ENCODE measurements around the gene EIF4EBP2. TPM values are rescaled to one million over a fixed set of nuclear protein-coding genes. Genes with fewer than 3 reads are reported as not detected.

EIF4EBP2 gene
- total and polyA plus RNA-seq, 4 donors, result 47.6 to 77.5 (median 60.4) TPM

DNA sequence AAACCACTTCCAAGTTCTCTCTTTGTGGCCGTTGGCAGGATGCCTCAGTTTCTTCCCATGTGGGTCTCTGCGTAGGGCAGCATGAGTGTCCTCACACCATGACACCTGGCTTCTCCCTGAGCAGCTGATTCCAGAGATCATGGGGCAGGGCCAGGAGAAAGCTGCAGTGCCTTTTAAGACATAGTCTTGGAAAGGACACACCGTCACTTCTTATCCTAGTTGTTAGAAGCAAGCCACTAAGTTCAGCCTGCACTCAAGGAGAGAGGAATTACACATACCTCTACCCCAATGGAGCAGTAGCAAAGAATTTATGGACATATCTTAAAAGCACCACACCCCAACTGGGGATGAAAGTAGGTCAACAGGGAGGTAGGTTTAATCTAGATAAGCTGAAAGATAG is 21.2 kb downstream of the EIF4EBP2 start:
- Histone ChIP-seq H3K27ac (ENCODE audit: low read depth, low read length) (no peak overlapping the region), H3K4me1 (ENCODE audit: control insufficient read depth, insufficient read depth, low read length) (peaks cover 2% of the 10 kb centered on the region), H3K9me3 (ENCODE audit: control insufficient read depth, insufficient read depth, low read length) (no peaks in the 10 kb centered on the region), H3K36me3 (ENCODE audit: control insufficient read depth, insufficient read depth, low read length) (peaks cover 54% of the 10 kb centered on the region), H3K4me3 (ENCODE audit: low read depth, low read length) (no peak overlapping the region), H3K27me3 (ENCODE audit: control insufficient read depth, insufficient read depth, low read length) (no peaks in the 10 kb centered on the region)
- DNase-seq (ENCODE audit: low read depth in 4 of 6, low spot score in 6 of 6), result no peak
- 74% methylated on average over 3 of the region's 3 CpGs for WGBS (ENCODE audit: insufficient coverage)

DNA sequence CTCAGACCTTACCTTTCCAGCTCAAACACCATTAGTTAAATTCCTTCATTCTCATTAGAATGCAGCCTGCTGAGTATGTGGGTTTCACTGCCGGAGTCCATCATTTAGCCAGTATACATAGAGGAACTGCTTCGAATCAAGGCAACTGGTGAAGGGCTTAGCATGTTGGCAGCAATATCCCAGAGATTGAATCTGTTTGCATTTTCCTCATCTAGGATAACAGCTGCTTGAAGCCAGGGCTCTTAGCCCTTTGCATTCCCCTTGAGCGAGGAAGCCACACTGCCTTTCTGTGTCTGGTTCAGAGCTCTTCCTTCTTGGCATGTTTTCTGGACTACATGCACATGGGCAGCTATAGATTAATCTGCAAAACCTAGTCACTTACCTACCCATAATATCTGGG is 22.9 kb downstream of the EIF4EBP2 start:
- H3K27ac ChIP-seq (ENCODE audit: low read depth, low read length), result no peak overlapping the region
- no peak for DNase-seq (ENCODE audit: low read depth in 4 of 6, low spot score in 6 of 6)

DNA sequence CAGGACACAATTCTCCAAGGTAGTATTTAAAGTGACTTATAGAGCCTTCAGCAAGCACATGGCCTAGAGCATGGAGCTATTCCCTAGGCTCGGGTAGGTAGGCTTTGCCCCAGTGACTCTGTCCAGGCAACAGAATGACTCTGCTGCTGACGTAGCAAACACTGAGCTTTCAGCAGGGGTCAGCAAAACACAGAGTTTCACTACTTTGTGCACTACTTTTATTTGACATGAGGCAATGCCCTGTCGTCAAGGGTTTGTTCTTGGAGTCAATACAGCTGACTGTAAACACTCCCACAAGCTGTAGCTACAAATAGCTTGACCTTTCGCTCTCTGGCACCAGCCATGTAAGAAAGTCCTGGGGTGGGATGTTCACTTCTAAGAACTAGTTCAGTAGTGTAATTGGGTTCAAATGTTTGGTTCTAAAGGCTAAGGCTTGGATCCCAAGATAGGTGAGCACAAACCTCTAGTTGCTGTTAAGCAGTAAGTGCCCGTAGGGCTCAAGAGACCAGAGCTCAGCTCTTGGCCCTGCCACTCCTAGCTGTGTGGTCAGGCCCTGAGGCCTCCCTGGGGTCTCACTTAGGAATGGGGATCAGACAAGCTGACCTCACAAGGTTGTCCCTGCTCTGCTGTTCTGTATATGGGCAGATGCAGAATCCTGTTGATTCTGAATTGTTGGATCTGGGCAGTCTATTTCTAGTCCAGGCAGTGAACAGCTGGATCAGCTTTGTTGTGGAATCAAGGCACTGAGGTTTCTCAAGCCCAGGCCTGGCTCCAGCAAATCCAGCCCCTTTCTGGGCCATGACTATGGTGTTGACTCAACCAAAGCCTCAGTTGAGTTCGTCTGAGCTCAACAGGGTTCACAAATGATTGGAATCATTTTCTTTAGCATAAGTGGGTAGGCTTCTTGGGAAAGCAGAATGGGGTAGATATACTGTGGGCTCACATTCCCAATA is 26.8 kb downstream of the EIF4EBP2 start:
- Histone ChIP-seq H3K4me3 (ENCODE audit: low read depth, low read length) (no peak overlapping the region), H3K36me3 (ENCODE audit: control insufficient read depth, insufficient read depth, low read length) (peaks cover 25% of the 10 kb centered on the region), H3K27ac (ENCODE audit: low read depth, low read length) (peak overlapping the region; percentile 78), H3K4me1 (ENCODE audit: control insufficient read depth, insufficient read depth, low read length) (peaks cover 30% of the 10 kb centered on the region), H3K27me3 (ENCODE audit: control insufficient read depth, insufficient read depth, low read length) (no peaks in the 10 kb centered on the region), H3K9me3 (ENCODE audit: control insufficient read depth, insufficient read depth, low read length) (no peaks in the 10 kb centered on the region)
- DNase-seq (ENCODE audit: low read depth in 4 of 6, low spot score in 6 of 6), result peak in 4 of 6 donors; percentile 23 to 82 (median 42)
- WGBS (ENCODE audit: insufficient coverage), result 46% methylated on average over 5 of the region's 6 CpGs

More for the DNA sequence above, 22.9 kb downstream of the EIF4EBP2 start:
- no peak overlapping the region for H3K4me3 ChIP-seq (ENCODE audit: low read depth, low read length)
- no peaks in the 10 kb centered on the region for H3K27me3 ChIP-seq (ENCODE audit: control insufficient read depth, insufficient read depth, low read length)
- no peaks in the 10 kb centered on the region for H3K9me3 ChIP-seq (ENCODE audit: control insufficient read depth, insufficient read depth, low read length)
- peaks cover 19% of the 10 kb centered on the region for H3K4me1 ChIP-seq (ENCODE audit: control insufficient read depth, insufficient read depth, low read length)
- 83% methylated on average over 2 of the region's 3 CpGs for WGBS (ENCODE audit: insufficient coverage)
- H3K36me3 ChIP-seq (ENCODE audit: control insufficient read depth, insufficient read depth, low read length), result peaks cover 41% of the 10 kb centered on the region

DNA sequence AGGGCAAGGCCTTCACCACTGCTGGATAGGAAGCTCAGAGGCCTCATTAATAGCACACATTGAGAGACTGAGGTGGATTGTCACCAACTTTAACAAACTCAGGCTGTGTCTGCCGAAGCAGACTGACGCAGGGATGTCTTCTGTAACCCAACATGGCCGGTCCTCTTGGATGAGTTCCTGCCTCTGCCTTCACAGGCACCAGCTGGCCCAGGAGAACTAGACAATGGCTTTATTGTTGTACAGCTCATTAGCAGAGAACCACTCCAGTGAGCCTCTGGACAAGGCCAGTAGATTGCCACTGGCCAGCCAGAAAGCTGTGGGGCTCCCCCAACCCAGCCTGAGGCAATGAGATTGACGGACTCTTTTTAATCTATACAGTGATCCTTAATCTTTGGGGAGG is 28.2 kb downstream of the EIF4EBP2 start:
- DNase-seq (ENCODE audit: low read depth in 4 of 6, low spot score in 6 of 6), result peak; percentile 44 to 86 (median 57)
- H3K4me1 ChIP-seq (ENCODE audit: control insufficient read depth, insufficient read depth, low read length), result peaks cover 30% of the 10 kb centered on the region
- no peaks in the 10 kb centered on the region for H3K27me3 ChIP-seq (ENCODE audit: control insufficient read depth, insufficient read depth, low read length)
- H3K9me3 ChIP-seq (ENCODE audit: control insufficient read depth, insufficient read depth, low read length), result no peaks in the 10 kb centered on the region
- no peak overlapping the region for H3K4me3 ChIP-seq (ENCODE audit: low read depth, low read length)
- 9% methylated on average over 3 of the region's 4 CpGs for WGBS (ENCODE audit: insufficient coverage)
- H3K36me3 ChIP-seq (ENCODE audit: control insufficient read depth, insufficient read depth, low read length), result peaks cover 21% of the 10 kb centered on the region
- H3K27ac ChIP-seq (ENCODE audit: low read depth, low read length), result peak overlapping the region; percentile 78

DNA sequence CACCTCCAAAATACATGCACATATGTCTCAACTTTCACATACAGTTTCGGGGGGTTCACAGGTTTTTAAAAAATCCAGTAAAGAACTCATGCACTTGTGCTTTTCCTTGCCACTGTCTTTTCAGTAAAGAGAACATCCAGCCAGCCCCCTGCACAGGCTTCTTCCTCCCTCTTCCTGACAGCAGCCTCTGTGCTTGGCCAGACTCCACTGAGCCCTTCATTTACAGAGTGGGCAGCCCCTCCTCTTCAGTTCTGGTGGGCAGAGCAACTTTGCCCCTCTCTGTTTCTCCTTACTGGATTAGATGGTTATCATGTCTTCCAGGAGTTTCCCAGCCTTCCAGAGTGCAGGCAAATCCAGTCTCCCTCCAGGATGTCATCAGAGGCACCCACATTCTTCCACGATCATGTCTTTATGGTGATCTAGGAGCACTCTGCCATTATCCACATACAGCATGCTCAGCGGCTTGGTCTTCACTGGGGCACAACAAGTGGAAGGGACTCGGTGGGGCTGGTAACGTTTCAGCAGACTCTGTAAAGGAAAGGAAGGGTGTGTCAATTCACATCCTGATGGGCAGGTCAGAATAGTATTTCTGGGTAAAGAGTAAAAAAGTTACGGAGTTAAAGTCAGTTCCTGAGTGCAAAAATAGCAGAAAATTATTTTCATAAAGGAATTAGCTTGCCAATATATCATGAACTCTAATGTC is 28.8 kb downstream of the EIF4EBP2 start:
- peak in 3 of 6 donors; percentile 15 to 61 (median 53) for DNase-seq (ENCODE audit: low read depth in 4 of 6, low spot score in 6 of 6)
- Histone ChIP-seq H3K9me3 (ENCODE audit: control insufficient read depth, insufficient read depth, low read length) (no peaks in the 10 kb centered on the region), H3K27me3 (ENCODE audit: control insufficient read depth, insufficient read depth, low read length) (no peaks in the 10 kb centered on the region), H3K36me3 (ENCODE audit: control insufficient read depth, insufficient read depth, low read length) (peaks cover 19% of the 10 kb centered on the region), H3K4me3 (ENCODE audit: low read depth, low read length) (no peak overlapping the region), H3K4me1 (ENCODE audit: control insufficient read depth, insufficient read depth, low read length) (peaks cover 30% of the 10 kb centered on the region), H3K27ac (ENCODE audit: low read depth, low read length) (peak overlapping the region; percentile 78)
- WGBS (ENCODE audit: insufficient coverage), result 40% methylated on average over 1 of the region's 6 CpGs

DNA sequence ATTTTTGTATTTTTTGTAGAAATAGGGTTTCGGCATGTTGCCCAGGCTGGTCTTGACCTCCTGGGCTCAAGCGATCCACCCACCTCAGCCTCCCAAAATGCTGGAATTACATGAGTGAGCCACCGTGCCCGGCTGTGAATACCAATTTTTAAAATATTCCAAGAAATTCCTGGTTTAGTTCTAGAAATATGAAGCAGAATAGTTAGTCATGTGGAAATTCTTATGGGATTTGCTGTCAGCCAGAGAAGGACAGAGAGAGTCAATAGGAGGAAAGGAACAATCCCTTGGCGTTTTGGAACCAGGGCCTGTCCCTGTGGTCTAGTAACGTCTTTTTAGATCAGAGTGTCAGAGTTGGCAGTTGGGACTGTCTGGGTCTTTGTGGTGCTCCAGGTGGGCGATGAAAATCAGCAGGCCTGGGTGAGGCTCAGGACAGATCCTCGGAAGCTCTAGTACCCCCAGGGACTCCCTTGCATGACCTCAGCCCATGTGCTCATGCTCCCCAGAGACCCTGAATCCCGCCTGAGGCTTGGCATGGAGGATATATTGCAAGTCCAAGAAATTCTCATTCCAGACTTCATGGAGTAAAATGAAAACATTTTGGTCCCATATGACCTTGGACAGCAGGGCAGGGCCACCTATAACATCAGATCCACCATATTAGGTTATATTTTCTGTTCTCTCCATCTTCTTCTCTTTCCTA is 29.8 kb downstream of the EIF4EBP2 start:
- DNase-seq (ENCODE audit: low read depth in 4 of 6, low spot score in 6 of 6), result no peak

DNA sequence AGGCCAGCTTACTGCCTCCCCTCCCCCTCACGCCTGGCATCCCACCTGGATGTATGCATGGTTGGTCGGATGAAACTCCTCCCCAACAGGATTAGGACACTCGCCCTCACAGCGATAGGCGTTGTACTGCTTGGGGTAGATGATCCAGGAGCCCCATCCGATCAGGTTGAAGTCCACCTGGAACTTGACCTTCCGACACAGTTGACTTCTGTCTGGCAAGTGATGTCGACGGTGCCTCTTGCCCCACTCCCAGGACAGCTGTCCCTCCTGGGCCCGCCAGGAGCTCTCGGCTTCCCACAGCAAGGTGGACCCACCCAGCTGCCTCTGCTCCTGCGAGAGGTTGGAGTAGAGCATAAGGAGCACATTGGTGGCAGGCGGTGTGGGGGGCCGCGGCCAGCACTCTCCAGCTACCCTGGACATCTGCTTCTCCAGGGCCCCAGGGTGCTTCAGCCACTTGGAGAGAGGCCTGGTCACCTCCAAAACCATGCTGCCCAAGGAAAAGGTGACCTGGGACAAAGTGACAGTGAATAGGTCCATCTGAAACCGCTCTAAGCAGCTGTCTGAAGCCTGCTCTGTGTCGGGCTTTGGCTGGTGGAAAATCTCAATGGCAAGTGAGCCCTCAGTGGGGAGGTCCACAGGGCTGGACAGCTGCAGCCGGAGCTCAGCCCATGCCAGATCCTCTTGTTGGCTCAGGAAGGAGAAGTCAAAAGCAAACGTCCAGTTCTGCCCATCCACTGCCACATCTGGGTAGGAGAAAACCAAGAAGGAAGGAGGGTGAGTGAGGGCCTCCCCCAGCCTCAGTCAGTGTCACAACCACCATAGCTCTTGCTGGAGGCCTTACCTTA is 31.5 kb downstream of the EIF4EBP2 start:
- H3K4me3 ChIP-seq (ENCODE audit: low read depth, low read length), result no peak overlapping the region
- peaks cover 7% of the 10 kb centered on the region for H3K36me3 ChIP-seq (ENCODE audit: control insufficient read depth, insufficient read depth, low read length)
- no peak for DNase-seq (ENCODE audit: low read depth in 4 of 6, low spot score in 6 of 6)
- no peaks in the 10 kb centered on the region for H3K9me3 ChIP-seq (ENCODE audit: control insufficient read depth, insufficient read depth, low read length)
- H3K4me1 ChIP-seq (ENCODE audit: control insufficient read depth, insufficient read depth, low read length), result peaks cover 34% of the 10 kb centered on the region
- WGBS (ENCODE audit: insufficient coverage), result 89% methylated on average over 18 of the region's 19 CpGs
- no peak overlapping the region for H3K27ac ChIP-seq (ENCODE audit: low read depth, low read length)
- peaks cover 20% of the 10 kb centered on the region for H3K27me3 ChIP-seq (ENCODE audit: control insufficient read depth, insufficient read depth, low read length)

More for the DNA sequence above, 29.8 kb downstream of the EIF4EBP2 start:
- 89% methylated on average over 4 of the region's 9 CpGs for WGBS (ENCODE audit: insufficient coverage)
- H3K27me3 ChIP-seq (ENCODE audit: control insufficient read depth, insufficient read depth, low read length), result peaks cover 4% of the 10 kb centered on the region
- no peak overlapping the region for H3K27ac ChIP-seq (ENCODE audit: low read depth, low read length)
- no peak overlapping the region for H3K4me3 ChIP-seq (ENCODE audit: low read depth, low read length)
- H3K36me3 ChIP-seq (ENCODE audit: control insufficient read depth, insufficient read depth, low read length), result peaks cover 17% of the 10 kb centered on the region
- peaks cover 30% of the 10 kb centered on the region for H3K4me1 ChIP-seq (ENCODE audit: control insufficient read depth, insufficient read depth, low read length)
- H3K9me3 ChIP-seq (ENCODE audit: control insufficient read depth, insufficient read depth, low read length), result no peaks in the 10 kb centered on the region

DNA sequence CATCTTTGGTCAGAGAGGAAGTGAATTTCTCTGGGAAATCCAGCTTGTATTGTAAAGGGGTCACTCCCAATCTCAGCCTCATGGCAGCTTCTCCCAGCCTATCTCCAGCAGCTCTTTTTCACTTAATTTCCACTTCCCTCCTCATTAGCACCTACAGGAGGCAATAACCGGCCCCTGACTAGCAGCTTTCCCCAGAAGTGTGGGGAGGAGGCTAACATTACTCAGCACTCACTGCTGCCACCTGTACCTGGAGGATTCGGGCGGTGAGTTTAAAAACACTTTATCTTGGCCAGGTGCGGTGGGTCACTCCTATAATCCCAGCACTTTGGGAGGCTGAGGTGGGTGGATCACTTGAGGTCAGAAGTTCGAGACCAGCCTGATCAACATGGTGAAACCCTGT is 33.8 kb downstream of the EIF4EBP2 start:
- H3K27ac ChIP-seq (ENCODE audit: low read depth, low read length), result no peak overlapping the region
- H3K4me1 ChIP-seq (ENCODE audit: control insufficient read depth, insufficient read depth, low read length), result peaks cover 26% of the 10 kb centered on the region
- DNase-seq (ENCODE audit: low read depth in 4 of 6, low spot score in 6 of 6), result no peak
- H3K27me3 ChIP-seq (ENCODE audit: control insufficient read depth, insufficient read depth, low read length), result peaks cover 43% of the 10 kb centered on the region
- no peaks in the 10 kb centered on the region for H3K9me3 ChIP-seq (ENCODE audit: control insufficient read depth, insufficient read depth, low read length)
- no CpG with 5 or more reads among the region's 5 CpGs for WGBS (ENCODE audit: insufficient coverage)
- H3K4me3 ChIP-seq (ENCODE audit: low read depth, low read length), result no peak overlapping the region
- H3K36me3 ChIP-seq (ENCODE audit: control insufficient read depth, insufficient read depth, low read length), result peaks cover 7% of the 10 kb centered on the region

All from spinal cord (tissue), 10 donors.